HCT116 (cell line): ENCODE results near the gene ZACN. TPM values are rescaled to one million over a fixed set of nuclear protein-coding genes. Genes with fewer than 3 reads are reported as not detected.

Experiments
- ATAC-seq: fragments of 200-7000 bp; cut with Tn5 transposase; 2 replicates; pipeline ENCODE4 v1.9.1; 2020; ENCODE audit warnings: mild to moderate bottlenecking, moderate library complexity
- BruUV-seq: library from RNA; stranded (reverse); fragments of 400-500 nt; replicated peaks from 2 replicates; lab custom pipeline; 2021; lab: Mats Ljungman, UMichigan
- CTCF ChIA-PET: fragments of 300-600 bp; sonication (Branson Sonifier 250); formaldehyde crosslinking; loops from one replicate; lab custom pipeline; 2021; ENCODE audit warnings: antibody characterized with exemption; lab: Charles Lee
- POLR2A ChIA-PET: fragments of 300-600, 350-600 bp; sonication (Branson Sonifier 250); formaldehyde crosslinking; loops from one replicate; lab custom pipeline; 2021; ENCODE audit warnings: antibody characterized with exemption; lab: Charles Lee
- RAD21 ChIA-PET, 2 experiments: fragments of 300-600 bp; sonication (Branson Sonifier 250); formaldehyde crosslinking; loops; one replicate each; lab custom pipeline; 2023; ENCODE audit warnings: low total read pairs in 2 of 2; ENCODE audit not compliant: uncharacterized antibody in 2 of 2, unreplicated experiment in 2 of 2, low non-redundant PET in 1 of 2; lab: Charles Lee
- DNase-seq: peaks from one replicate; pipeline ENCODE4 v3.0.0-alpha.2; 2010; ENCODE audit warnings: low read depth, low spot score
- H2AFZ ChIP-seq: fragments of 200-600 bp; shearing (Covaris generic), sonication (generic); 2 replicates; pipeline ENCODE4 v1.6.1; 2017; ENCODE audit warnings: low read depth, mixed run types, mixed read lengths, antibody characterized with exemption, low read length; ENCODE audit not compliant: poor library complexity, severe bottlenecking
- H3K27ac ChIP-seq: 2 replicates; pipeline ENCODE4 v1.5.1; 2012; ENCODE audit warnings: low read depth, low read length
- H3K27me3 ChIP-seq: fragments of 200-600 bp; sonication (generic); 2 replicates; pipeline ENCODE4 v1.6.1; 2016; ENCODE audit warnings: mixed run types, low read length, mixed read lengths; ENCODE audit not compliant: insufficient read depth
- H3K36me3 ChIP-seq, 2 experiments: fragments of 200-500 bp in 1 of 2; fragments of 200-600 bp in 1 of 2; sonication (Bioruptor generic) in 1 of 2; sonication (generic) in 1 of 2; 2 replicates each; pipeline versions ENCODE4 v1.5.1 to v1.6.1; 2014 to 2016; ENCODE audit warnings: low read length in 2 of 2, inconsistent platforms in 1 of 2, mixed read lengths in 1 of 2, mixed run types in 1 of 2; ENCODE audit not compliant: insufficient read depth in 2 of 2, control insufficient read depth in 1 of 2
- H3K4me1 ChIP-seq, 2 experiments: fragments of 200-600 bp in 1 of 2; sonication (generic) in 1 of 2; 2 replicates each; pipeline versions ENCODE4 v1.5.1 to v1.6.1; 2012 to 2017; ENCODE audit warnings: low read length in 2 of 2, inconsistent platforms in 1 of 2, mild to moderate bottlenecking in 1 of 2, mixed read lengths in 1 of 2, mixed run types in 1 of 2, moderate library complexity in 1 of 2; ENCODE audit not compliant: insufficient read depth in 2 of 2, control insufficient read depth in 1 of 2
- H3K4me2 ChIP-seq: fragments of 200-600 bp; sonication (generic); 2 replicates; pipeline ENCODE4 v1.6.1; 2017; ENCODE audit warnings: mixed run types, low read length, mixed read lengths
- H3K4me3 ChIP-seq, 2 experiments: fragments of 200-600 bp in 1 of 2; sonication (generic) in 1 of 2; replicated peaks in 1 of 2; 2 replicates each; pipeline ENCODE4 v1.5.1; 2011 to 2016; ENCODE audit warnings: low read length in 2 of 2, control low read depth in 1 of 2, low read depth in 1 of 2, mild to moderate bottlenecking in 1 of 2, mixed read lengths in 1 of 2, mixed run types in 1 of 2
- H3K79me2 ChIP-seq: fragments of 200-600 bp; sonication (generic); 2 replicates; pipeline ENCODE4 v1.6.1; 2017; ENCODE audit warnings: mild to moderate bottlenecking, mixed run types, low read length, moderate library complexity, mixed read lengths; ENCODE audit not compliant: insufficient read depth
- H3K9ac ChIP-seq: fragments of 200-600 bp; sonication (generic); 2 replicates; pipeline ENCODE4 v1.6.1; 2016; ENCODE audit warnings: low read length, mixed read lengths
- H3K9me2 ChIP-seq: fragments of 200-600 bp; sonication (generic), shearing (Covaris generic); 2 replicates; pipeline ENCODE4 v1.6.1; 2017; ENCODE audit warnings: mixed run types, mild to moderate bottlenecking, moderate library complexity; ENCODE audit not compliant: insufficient read depth
- H3K9me3 ChIP-seq, 2 experiments: fragments of 200-500 bp in 1 of 2; fragments of 200-600 bp in 1 of 2; sonication (Bioruptor generic) in 1 of 2; sonication (generic) in 1 of 2; 2 replicates each; pipeline ENCODE4 v1.6.1; 2014 to 2017; ENCODE audit warnings: low read length in 2 of 2, mixed read lengths in 2 of 2, inconsistent platforms in 1 of 2, low read depth in 1 of 2, mild to moderate bottlenecking in 1 of 2, mixed run types in 1 of 2, moderate library complexity in 1 of 2; ENCODE audit not compliant: control insufficient read depth in 1 of 2, insufficient read depth in 1 of 2
- H4K20me1 ChIP-seq: fragments of 200-600 bp; sonication (generic), shearing (Covaris generic); 2 replicates; pipeline ENCODE4 v1.6.1; 2017; ENCODE audit warnings: mixed run types, mild to moderate bottlenecking, moderate library complexity; ENCODE audit not compliant: insufficient read depth
- ATF3 ChIP-seq: IDR thresholded peaks from 2 replicates; pipeline ENCODE4 v1.6.1; 2012
- CBX3 ChIP-seq: IDR thresholded peaks from 2 replicates; pipeline ENCODE4 v1.6.1; 2012; ENCODE audit warnings: low read depth
- CEBPB ChIP-seq: IDR thresholded peaks from 2 replicates; pipeline ENCODE4 v1.6.1; 2012; ENCODE audit warnings: low read depth
- EZH2 ChIP-seq: fragments of 200-600 bp; sonication (generic); IDR thresholded peaks from 2 replicates; pipeline ENCODE4 v1.6.1; 2017; ENCODE audit warnings: antibody characterized with exemption, mixed run types
- EZH2phosphoT487 ChIP-seq: fragments of 200-600 bp; IDR thresholded peaks from 2 replicates; pipeline ENCODE4 v1.6.1; 2018; ENCODE audit warnings: antibody characterized with exemption, borderline replicate concordance
- JUND ChIP-seq: IDR thresholded peaks from 2 replicates; pipeline ENCODE4 v1.6.1; 2012
- POLR2A ChIP-seq: IDR thresholded peaks from 2 replicates; pipeline ENCODE4 v1.7.0; 2011; ENCODE audit warnings: borderline replicate concordance; ENCODE audit not compliant: insufficient read depth, insufficient read length; ENCODE audit errors: extremely low read depth
- POLR2AphosphoS5 ChIP-seq: IDR thresholded peaks from 2 replicates; pipeline ENCODE4 v1.6.1; 2011; ENCODE audit warnings: mild to moderate bottlenecking, low read depth, low read length, moderate library complexity
- RAD21 ChIP-seq: IDR thresholded peaks from 2 replicates; pipeline ENCODE4 v1.6.1; 2012; ENCODE audit warnings: low read depth, mild to moderate bottlenecking
- REST ChIP-seq: IDR thresholded peaks from 2 replicates; pipeline ENCODE4 v1.6.1; 2012; ENCODE audit warnings: low read depth
- SP1 ChIP-seq: IDR thresholded peaks from 2 replicates; pipeline ENCODE4 v1.6.1; 2012; ENCODE audit warnings: low read depth
- SRF ChIP-seq: IDR thresholded peaks from 2 replicates; pipeline ENCODE4 v1.6.1; 2012; ENCODE audit warnings: low read depth
- YY1 ChIP-seq: IDR thresholded peaks from 2 replicates; pipeline ENCODE4 v1.6.1; 2011; ENCODE audit warnings: low read length, low read depth, moderate library complexity, mild to moderate bottlenecking; ENCODE audit not compliant: insufficient replicate concordance; ENCODE audit errors: extremely low read depth
- ZNF274 ChIP-seq: fragments of 200-500 bp; sonication (Bioruptor generic); IDR thresholded peaks from 2 replicates; pipeline ENCODE4 v1.6.1; 2014; ENCODE audit warnings: mild to moderate bottlenecking, low read depth, low read length, inconsistent platforms
- intact Hi-C: fragments of 100-400 bp; cut with micrococcal nuclease; formaldehyde crosslinking; loops from 2 replicates; pipeline ENCODE4 v1.10.0; 2022
- total RNA-seq: library from RNA; stranded (reverse); gene quantifications from one replicate; pipeline ENCODE4 v1.2.1, GENCODE V29; 2021; ENCODE audit not compliant: unreplicated experiment
- TF ChIP-seq, protein P1 (sequence below): IDR thresholded peaks from 2 replicates; pipeline ENCODE4 v1.6.1; 2012
- TF ChIP-seq, protein P2 (sequence below): IDR thresholded peaks from 2 replicates; pipeline ENCODE4 v1.6.1; 2011; ENCODE audit warnings: mild to moderate bottlenecking, low read length, moderate library complexity; ENCODE audit not compliant: insufficient replicate concordance; ENCODE audit errors: extremely low read depth

Gene ZACN
- total RNA-seq, 1 experiment from 2014 or later: not detected

DNA sequence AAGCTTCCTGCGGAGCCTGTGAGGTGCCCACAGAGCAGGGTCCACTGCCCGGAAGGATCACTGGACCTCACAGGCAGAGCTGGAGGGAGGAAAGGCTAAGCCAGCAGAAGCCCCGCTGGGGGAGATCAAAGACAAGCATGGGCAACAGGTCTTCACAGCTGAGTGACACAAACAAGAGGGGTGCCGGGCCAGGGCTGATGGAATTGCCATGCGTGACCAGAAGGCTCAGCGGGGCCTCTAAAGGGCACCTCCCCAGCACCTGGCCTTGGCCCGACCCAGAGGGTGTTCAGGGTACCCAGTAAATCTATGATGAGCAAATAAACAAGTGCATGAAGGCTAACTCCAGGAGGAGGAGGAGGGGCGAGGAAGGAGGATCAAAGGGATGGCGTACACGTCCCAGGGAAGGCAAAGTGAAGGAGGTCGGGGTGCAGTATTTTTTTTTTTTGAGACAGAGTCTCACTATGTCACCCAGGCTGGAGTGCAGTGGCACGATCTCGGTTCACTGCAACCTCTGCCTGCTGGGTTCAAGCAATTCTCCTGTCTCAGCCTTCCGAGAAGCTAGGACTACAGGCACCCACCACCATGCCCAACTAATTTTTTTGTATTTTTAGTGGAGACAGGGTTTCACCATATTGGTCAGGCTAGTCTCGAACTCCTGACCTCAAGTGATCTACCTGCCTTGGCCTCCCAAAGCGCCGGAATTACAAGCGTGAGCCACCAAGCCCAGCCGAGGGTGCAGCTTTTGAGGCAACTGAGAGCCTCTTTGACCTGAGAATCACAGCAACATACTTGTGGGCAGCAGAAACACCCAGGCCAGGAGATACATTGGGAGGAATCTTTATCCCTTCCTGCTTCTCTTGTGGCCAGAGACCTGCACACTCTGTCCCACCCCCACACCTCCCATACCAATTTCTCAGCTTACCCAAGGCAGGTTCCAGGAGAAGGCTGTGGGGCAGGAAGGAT, 40.7 kb downstream of the ZACN start:
- RAD21 ChIA-PET: no interaction called here
- DNase-seq (no peak), ATAC-seq (no peak)
- no peak overlapping the region for H3K4me3 ChIP-seq
- intact Hi-C loops: no loop called here
- no TSS peak for BruUV-seq
- no peak overlapping the region for H3K27ac ChIP-seq
- H3K9me2 ChIP-seq: no peaks in the 10 kb centered on the region
- H3K27me3 ChIP-seq: no peaks in the 10 kb centered on the region
- no peaks in the 10 kb centered on the region for H3K36me3 ChIP-seq
- H3K4me1 ChIP-seq: peaks cover 0 to 15% of the 10 kb centered on the region in 2 experiments; a peak in 2 of 4 replicates
- H3K4me2 ChIP-seq: no peak overlapping the region
- H4K20me1 ChIP-seq: no peaks in the 10 kb centered on the region
- no peaks in the 10 kb centered on the region for H3K9me3 ChIP-seq
- no peak overlapping the region for H3K9ac ChIP-seq
- no peak overlapping the region for H2AFZ ChIP-seq
- POLR2A ChIA-PET: interaction anchor here (0.6 kb wide), 1 partner anchor 62 kb away, joined by 3 read pairs; no protein-coding TSS in a partner anchor
- CTCF ChIA-PET: interaction anchor here (0.6 to 10.0 kb wide), 7 partner anchors 8 to 160 kb away, joined by 3 to 132 read pairs (median 6); no protein-coding TSS in a partner anchor
- no peak for TF ChIP-seq CEBPB
- TF ChIP-seq, protein P1, sequence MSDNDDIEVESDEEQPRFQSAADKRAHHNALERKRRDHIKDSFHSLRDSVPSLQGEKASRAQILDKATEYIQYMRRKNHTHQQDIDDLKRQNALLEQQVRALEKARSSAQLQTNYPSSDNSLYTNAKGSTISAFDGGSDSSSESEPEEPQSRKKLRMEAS: no peak
- TF ChIP-seq YY1: no peak
- TF ChIP-seq, protein P2, sequence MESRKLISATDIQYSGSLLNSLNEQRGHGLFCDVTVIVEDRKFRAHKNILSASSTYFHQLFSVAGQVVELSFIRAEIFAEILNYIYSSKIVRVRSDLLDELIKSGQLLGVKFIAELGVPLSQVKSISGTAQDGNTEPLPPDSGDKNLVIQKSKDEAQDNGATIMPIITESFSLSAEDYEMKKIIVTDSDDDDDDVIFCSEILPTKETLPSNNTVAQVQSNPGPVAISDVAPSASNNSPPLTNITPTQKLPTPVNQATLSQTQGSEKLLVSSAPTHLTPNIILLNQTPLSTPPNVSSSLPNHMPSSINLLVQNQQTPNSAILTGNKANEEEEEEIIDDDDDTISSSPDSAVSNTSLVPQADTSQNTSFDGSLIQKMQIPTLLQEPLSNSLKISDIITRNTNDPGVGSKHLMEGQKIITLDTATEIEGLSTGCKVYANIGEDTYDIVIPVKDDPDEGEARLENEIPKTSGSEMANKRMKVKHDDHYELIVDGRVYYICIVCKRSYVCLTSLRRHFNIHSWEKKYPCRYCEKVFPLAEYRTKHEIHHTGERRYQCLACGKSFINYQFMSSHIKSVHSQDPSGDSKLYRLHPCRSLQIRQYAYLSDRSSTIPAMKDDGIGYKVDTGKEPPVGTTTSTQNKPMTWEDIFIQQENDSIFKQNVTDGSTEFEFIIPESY: no peak
- no peak for TF ChIP-seq SP1
- TF ChIP-seq RAD21: no peak
- TF ChIP-seq SRF: no peak
- no peak for TF ChIP-seq JUND
- TF ChIP-seq ZNF274: no peak
- TF ChIP-seq REST: no peak
- no peak for TF ChIP-seq EZH2
- no peak for TF ChIP-seq POLR2AphosphoS5
- no peak for TF ChIP-seq POLR2A
- no peak for TF ChIP-seq CBX3
- TF ChIP-seq ATF3: no peak
- no peak for TF ChIP-seq EZH2phosphoT487
- no peaks in the 10 kb centered on the region for H3K79me2 ChIP-seq
